HEK293T (cell line): ENCODE data around the gene TSPAN9.

ENCODE experiments used
- ARNT ChIP-seq: fragments of 450-650 bp; IDR thresholded peaks from 2 replicates; pipeline ENCODE4 v1.6.1; 2017; ENCODE audit warnings: mild to moderate bottlenecking
- CTBP1 ChIP-seq: fragments of 450-650 bp; IDR thresholded peaks from 2 replicates; pipeline ENCODE4 v1.6.1; 2016; ENCODE audit warnings: borderline replicate concordance
- FOXA1 ChIP-seq: fragments of 450-650 bp; IDR thresholded peaks from 2 replicates; pipeline ENCODE4 v1.6.1; 2016; ENCODE audit warnings: mild to moderate bottlenecking
- FOXM1 ChIP-seq: fragments of 450-650 bp; IDR thresholded peaks from 2 replicates; pipeline ENCODE4 v1.6.1; 2017; ENCODE audit warnings: mild to moderate bottlenecking, borderline replicate concordance
- L3MBTL2 ChIP-seq: fragments of 450-650 bp; conservative IDR thresholded peaks from 2 replicates; pipeline ENCODE4 v1.6.1; 2016; ENCODE audit warnings: mild to moderate bottlenecking
- LEF1 ChIP-seq: fragments of 450-650 bp; IDR thresholded peaks from 2 replicates; pipeline ENCODE4 v1.6.1; 2017; ENCODE audit warnings: mild to moderate bottlenecking, borderline replicate concordance
- NFRKB ChIP-seq: fragments of 450-650 bp; IDR thresholded peaks from 2 replicates; pipeline ENCODE4 v1.6.1; 2016; ENCODE audit warnings: mild to moderate bottlenecking, moderate library complexity
- SP1 ChIP-seq: fragments of 450-650 bp; IDR thresholded peaks from 2 replicates; pipeline ENCODE4 v1.6.1; 2017
- SUZ12 ChIP-seq: fragments of 450-650 bp; IDR thresholded peaks from 2 replicates; pipeline ENCODE4 v1.6.1; 2016; ENCODE audit warnings: mild to moderate bottlenecking
- TARDBP ChIP-seq: fragments of 450-650 bp; IDR thresholded peaks from 2 replicates; pipeline ENCODE4 v1.6.1; 2016
- ZNF384 ChIP-seq: fragments of 450-650 bp; IDR thresholded peaks from 2 replicates; pipeline ENCODE4 v1.6.1; 2016

DNA sequence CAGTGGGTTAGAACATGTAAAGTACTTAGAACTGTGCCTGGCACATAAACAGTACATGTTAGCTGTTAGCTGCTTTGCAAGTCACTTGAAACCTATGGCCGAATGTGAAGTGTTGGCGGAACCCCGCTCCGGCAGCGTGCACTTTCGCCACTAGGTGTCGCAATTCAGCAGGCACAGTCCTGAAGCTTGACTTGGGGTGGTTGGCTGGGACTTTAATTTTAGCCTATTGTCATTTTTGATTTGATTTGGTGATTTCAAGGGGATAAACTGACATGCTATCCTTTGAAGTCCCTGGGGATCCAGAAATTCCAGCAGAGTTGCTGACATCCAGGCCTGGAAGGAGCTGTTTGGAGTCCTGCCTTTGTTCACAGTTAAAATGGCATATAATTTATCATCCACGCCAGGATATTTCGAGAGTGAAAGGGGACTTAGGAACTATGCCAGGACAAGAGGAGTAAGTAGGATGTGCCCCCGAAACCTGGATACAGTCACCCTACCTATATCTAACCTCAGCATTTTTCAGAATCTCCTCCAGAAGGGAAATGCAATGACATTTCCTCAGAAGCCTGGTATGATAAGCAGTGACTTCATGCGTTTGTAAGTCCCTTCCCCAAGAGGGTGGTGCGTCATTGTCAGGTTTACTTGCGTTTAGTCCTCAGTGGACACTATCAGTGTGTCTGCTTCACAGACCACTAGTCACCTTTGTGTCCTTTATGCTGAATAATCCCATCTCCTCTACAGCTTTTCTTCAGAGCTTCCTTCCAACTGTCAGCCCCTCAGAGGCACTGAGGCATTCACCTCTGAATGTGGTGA is 3.5 kb upstream of the TSPAN9 start:
- TF ChIP-seq FOXM1 (no peak), ARNT (no peak), SP1 (no peak), FOXA1 (no peak), CTBP1 (no peak), ZNF384 (no peak), NFRKB (no peak), TARDBP (no peak), LEF1 (no peak), SUZ12 (no peak), L3MBTL2 (no peak)
